ENCODE measurements around the gene PITPNC1. TPM values are rescaled to one million over a fixed set of nuclear protein-coding genes. Genes with fewer than 3 reads are reported as not detected.

PITPNC1 gene
- total and polyA plus RNA-seq, 2 of the 13 experiments (the other 11 are each of a cell fraction or from before 2014, with no cell fraction given): 4.1 to 5.7 TPM

DNA sequence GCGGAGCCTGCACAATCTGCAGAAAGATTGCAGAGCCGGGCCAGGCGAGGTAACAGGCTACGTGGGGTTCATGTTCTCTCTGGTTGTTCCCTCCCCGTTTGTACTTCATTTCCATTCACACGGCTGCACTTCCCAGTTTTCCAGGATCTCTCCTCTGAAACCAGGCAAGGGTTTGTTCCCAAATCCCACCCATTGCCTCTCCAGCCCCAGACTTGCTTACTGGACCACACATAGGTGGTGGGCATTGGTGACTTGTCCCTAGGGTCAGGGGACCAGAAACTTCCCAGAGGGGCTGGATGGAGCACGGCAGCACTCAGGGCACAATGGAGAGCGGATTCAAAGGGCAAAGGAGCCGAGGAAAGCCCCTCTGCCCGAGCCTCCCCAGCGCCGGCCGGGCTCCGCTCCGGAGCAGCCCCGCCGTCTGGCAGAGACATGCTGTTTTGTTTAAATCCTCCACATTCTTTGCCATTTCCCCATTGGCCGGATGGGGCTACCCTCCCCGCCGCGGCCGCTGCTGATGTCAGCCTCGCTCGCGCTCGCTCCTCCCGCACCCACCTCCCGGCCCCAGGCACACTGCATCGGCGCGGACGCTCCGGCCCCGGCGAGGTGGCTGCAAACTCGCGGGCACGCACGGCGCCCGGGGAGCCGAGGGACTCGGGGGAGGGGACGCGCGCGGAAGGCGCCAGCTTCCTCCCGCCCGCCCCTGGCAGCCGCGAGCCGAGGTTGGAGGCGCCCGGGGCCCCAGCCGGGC is at the start of gene PITPNC1 (continued):
- TF ChIP-seq, protein P1, sequence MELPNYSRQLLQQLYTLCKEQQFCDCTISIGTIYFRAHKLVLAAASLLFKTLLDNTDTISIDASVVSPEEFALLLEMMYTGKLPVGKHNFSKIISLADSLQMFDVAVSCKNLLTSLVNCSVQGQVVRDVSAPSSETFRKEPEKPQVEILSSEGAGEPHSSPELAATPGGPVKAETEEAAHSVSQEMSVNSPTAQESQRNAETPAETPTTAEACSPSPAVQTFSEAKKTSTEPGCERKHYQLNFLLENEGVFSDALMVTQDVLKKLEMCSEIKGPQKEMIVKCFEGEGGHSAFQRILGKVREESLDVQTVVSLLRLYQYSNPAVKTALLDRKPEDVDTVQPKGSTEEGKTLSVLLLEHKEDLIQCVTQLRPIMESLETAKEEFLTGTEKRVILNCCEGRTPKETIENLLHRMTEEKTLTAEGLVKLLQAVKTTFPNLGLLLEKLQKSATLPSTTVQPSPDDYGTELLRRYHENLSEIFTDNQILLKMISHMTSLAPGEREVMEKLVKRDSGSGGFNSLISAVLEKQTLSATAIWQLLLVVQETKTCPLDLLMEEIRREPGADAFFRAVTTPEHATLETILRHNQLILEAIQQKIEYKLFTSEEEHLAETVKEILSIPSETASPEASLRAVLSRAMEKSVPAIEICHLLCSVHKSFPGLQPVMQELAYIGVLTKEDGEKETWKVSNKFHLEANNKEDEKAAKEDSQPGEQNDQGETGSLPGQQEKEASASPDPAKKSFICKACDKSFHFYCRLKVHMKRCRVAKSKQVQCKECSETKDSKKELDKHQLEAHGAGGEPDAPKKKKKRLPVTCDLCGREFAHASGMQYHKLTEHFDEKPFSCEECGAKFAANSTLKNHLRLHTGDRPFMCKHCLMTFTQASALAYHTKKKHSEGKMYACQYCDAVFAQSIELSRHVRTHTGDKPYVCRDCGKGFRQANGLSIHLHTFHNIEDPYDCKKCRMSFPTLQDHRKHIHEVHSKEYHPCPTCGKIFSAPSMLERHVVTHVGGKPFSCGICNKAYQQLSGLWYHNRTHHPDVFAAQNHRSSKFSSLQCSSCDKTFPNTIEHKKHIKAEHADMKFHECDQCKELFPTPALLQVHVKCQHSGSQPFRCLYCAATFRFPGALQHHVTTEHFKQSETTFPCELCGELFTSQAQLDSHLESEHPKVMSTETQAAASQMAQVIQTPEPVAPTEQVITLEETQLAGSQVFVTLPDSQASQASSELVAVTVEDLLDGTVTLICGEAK (IDR thresholded peaks at IDR 0.05): no peak
- TF ChIP-seq, protein P1 (CRISPR knock-in tag; IDR thresholded peaks at IDR 0.05): no peak
- TF ChIP-seq TMF1 (CRISPR knock-in tag; IDR thresholded peaks at IDR 0.05; ENCODE audit: low read depth): no peak
- no peak for TF ChIP-seq HNRNPUL1 (IDR thresholded peaks at IDR 0.05; ENCODE audit: low read depth, low read length)
- no peak for TF ChIP-seq PCBP2 (optimal IDR thresholded peaks at IDR 0.05; ENCODE audit: low read depth, low read length, poor library complexity, severe bottlenecking)
- no peak for TF ChIP-seq ZNF326 (CRISPR knock-in tag; IDR thresholded peaks at IDR 0.05; ENCODE audit: borderline replicate concordance)
- TF ChIP-seq POGZ (CRISPR knock-in tag; IDR thresholded peaks at IDR 0.05): no peak
- no peak for TF ChIP-seq ZFP41 (CRISPR knock-in tag; IDR thresholded peaks at IDR 0.05; ENCODE audit: borderline replicate concordance)
- TF ChIP-seq ZFP37 (CRISPR knock-in tag; IDR thresholded peaks at IDR 0.05; ENCODE audit: borderline replicate concordance): peak; percentile 66
- TF ChIP-seq ZBTB3 (CRISPR knock-in tag; IDR thresholded peaks at IDR 0.05; ENCODE audit: borderline replicate concordance, low read depth): no peak
- no peak for TF ChIP-seq TBX3 (IDR thresholded peaks at IDR 0.05; ENCODE audit: borderline replicate concordance)
- no peak for TF ChIP-seq SMYD3 (CRISPR knock-in tag; IDR thresholded peaks at IDR 0.05)
- TF ChIP-seq STAT5B (CRISPR knock-in tag; IDR thresholded peaks at IDR 0.05): no peak
- no peak for TF ChIP-seq ZNF431 (CRISPR knock-in tag; IDR thresholded peaks at IDR 0.05; ENCODE audit: borderline replicate concordance, low read depth)
- TF ChIP-seq, protein P2, sequence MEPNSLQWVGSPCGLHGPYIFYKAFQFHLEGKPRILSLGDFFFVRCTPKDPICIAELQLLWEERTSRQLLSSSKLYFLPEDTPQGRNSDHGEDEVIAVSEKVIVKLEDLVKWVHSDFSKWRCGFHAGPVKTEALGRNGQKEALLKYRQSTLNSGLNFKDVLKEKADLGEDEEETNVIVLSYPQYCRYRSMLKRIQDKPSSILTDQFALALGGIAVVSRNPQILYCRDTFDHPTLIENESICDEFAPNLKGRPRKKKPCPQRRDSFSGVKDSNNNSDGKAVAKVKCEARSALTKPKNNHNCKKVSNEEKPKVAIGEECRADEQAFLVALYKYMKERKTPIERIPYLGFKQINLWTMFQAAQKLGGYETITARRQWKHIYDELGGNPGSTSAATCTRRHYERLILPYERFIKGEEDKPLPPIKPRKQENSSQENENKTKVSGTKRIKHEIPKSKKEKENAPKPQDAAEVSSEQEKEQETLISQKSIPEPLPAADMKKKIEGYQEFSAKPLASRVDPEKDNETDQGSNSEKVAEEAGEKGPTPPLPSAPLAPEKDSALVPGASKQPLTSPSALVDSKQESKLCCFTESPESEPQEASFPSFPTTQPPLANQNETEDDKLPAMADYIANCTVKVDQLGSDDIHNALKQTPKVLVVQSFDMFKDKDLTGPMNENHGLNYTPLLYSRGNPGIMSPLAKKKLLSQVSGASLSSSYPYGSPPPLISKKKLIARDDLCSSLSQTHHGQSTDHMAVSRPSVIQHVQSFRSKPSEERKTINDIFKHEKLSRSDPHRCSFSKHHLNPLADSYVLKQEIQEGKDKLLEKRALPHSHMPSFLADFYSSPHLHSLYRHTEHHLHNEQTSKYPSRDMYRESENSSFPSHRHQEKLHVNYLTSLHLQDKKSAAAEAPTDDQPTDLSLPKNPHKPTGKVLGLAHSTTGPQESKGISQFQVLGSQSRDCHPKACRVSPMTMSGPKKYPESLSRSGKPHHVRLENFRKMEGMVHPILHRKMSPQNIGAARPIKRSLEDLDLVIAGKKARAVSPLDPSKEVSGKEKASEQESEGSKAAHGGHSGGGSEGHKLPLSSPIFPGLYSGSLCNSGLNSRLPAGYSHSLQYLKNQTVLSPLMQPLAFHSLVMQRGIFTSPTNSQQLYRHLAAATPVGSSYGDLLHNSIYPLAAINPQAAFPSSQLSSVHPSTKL (CRISPR knock-in tag; IDR thresholded peaks at IDR 0.05): no peak; the same call in 1 of the 2 replicates
- peak; percentile 58; the same call in 1 of the 2 replicates for TF ChIP-seq ESRRA (CRISPR knock-in tag; IDR thresholded peaks at IDR 0.05; ENCODE audit: low read depth)
- 0 out of 2 replicates have a peak, but pooled peaks have one; percentile 28 for TF ChIP-seq ZNF598 (CRISPR knock-in tag; IDR thresholded peaks at IDR 0.05; ENCODE audit: borderline replicate concordance)
